ENCODE data around the gene ANKRD6. TPM values are rescaled to one million over a fixed set of nuclear protein-coding genes. Genes with fewer than 3 reads are reported as not detected.

Gene ANKRD6
- total RNA-seq, 1 experiment from 2014 or later = 13.9 TPM

DNA sequence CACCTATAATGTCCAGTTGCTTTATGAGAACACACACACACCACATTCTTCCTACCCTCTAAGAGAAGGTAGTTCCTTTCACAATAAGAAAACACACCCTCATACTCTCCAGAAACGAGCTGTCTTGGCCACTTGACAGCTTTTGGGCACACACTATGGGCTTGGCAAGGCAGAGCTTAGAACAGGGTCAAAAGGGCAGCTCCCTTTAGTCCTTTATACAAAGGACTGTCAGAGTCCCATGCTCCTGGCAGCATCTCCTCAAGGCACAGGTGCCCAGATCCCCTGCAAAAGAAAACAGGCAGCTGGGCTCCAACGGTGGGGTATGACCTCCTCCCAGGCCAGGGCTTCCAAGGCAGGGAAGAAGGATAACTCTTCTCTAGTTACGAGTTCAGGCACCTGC is 210.5 kb downstream of the ANKRD6 start:
- ATAC-seq = no peak
- H3K36me3 Mint-ChIP-seq = peaks cover 67% of the 10 kb centered on the region
- TF ChIP-seq MXD4 (CRISPR knock-in tag; IDR thresholded peaks at IDR 0.05; ENCODE audit: borderline replicate concordance) (no peak), ATF1 (CRISPR knock-in tag; IDR thresholded peaks at IDR 0.05) (no peak), TEAD4 (CRISPR knock-in tag; IDR thresholded peaks at IDR 0.05) (no peak), ZNF232 (CRISPR knock-in tag; IDR thresholded peaks at IDR 0.05) (no peak), KAT7 (CRISPR knock-in tag; IDR thresholded peaks at IDR 0.05; ENCODE audit: borderline replicate concordance) (no peak), ZNF416 (CRISPR knock-in tag; IDR thresholded peaks at IDR 0.05) (no peak), ZNF396 (CRISPR knock-in tag; IDR thresholded peaks at IDR 0.05; ENCODE audit: borderline replicate concordance) (no peak), ZBTB21 (CRISPR knock-in tag; IDR thresholded peaks at IDR 0.05; ENCODE audit: borderline replicate concordance) (no peak), ESRRA (CRISPR knock-in tag; IDR thresholded peaks at IDR 0.05; ENCODE audit: borderline replicate concordance) (no peak), OVOL2 (CRISPR knock-in tag; IDR thresholded peaks at IDR 0.05; ENCODE audit: borderline replicate concordance) (no peak), ZNF138 (CRISPR knock-in tag; conservative IDR thresholded peaks at IDR 0.05) (no peak)
- TF ChIP-seq, protein P1, sequence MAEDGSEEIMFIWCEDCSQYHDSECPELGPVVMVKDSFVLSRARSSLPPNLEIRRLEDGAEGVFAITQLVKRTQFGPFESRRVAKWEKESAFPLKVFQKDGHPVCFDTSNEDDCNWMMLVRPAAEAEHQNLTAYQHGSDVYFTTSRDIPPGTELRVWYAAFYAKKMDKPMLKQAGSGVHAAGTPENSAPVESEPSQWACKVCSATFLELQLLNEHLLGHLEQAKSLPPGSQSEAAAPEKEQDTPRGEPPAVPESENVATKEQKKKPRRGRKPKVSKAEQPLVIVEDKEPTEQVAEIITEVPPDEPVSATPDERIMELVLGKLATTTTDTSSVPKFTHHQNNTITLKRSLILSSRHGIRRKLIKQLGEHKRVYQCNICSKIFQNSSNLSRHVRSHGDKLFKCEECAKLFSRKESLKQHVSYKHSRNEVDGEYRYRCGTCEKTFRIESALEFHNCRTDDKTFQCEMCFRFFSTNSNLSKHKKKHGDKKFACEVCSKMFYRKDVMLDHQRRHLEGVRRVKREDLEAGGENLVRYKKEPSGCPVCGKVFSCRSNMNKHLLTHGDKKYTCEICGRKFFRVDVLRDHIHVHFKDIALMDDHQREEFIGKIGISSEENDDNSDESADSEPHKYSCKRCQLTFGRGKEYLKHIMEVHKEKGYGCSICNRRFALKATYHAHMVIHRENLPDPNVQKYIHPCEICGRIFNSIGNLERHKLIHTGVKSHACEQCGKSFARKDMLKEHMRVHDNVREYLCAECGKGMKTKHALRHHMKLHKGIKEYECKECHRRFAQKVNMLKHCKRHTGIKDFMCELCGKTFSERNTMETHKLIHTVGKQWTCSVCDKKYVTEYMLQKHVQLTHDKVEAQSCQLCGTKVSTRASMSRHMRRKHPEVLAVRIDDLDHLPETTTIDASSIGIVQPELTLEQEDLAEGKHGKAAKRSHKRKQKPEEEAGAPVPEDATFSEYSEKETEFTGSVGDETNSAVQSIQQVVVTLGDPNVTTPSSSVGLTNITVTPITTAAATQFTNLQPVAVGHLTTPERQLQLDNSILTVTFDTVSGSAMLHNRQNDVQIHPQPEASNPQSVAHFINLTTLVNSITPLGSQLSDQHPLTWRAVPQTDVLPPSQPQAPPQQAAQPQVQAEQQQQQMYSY (CRISPR knock-in tag; IDR thresholded peaks at IDR 0.05) = no peak
- TF ChIP-seq, protein P2, sequence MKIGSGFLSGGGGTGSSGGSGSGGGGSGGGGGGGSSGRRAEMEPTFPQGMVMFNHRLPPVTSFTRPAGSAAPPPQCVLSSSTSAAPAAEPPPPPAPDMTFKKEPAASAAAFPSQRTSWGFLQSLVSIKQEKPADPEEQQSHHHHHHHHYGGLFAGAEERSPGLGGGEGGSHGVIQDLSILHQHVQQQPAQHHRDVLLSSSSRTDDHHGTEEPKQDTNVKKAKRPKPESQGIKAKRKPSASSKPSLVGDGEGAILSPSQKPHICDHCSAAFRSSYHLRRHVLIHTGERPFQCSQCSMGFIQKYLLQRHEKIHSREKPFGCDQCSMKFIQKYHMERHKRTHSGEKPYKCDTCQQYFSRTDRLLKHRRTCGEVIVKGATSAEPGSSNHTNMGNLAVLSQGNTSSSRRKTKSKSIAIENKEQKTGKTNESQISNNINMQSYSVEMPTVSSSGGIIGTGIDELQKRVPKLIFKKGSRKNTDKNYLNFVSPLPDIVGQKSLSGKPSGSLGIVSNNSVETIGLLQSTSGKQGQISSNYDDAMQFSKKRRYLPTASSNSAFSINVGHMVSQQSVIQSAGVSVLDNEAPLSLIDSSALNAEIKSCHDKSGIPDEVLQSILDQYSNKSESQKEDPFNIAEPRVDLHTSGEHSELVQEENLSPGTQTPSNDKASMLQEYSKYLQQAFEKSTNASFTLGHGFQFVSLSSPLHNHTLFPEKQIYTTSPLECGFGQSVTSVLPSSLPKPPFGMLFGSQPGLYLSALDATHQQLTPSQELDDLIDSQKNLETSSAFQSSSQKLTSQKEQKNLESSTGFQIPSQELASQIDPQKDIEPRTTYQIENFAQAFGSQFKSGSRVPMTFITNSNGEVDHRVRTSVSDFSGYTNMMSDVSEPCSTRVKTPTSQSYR (CRISPR knock-in tag; IDR thresholded peaks at IDR 0.05) = no peak
- TF ChIP-seq, protein P3, sequence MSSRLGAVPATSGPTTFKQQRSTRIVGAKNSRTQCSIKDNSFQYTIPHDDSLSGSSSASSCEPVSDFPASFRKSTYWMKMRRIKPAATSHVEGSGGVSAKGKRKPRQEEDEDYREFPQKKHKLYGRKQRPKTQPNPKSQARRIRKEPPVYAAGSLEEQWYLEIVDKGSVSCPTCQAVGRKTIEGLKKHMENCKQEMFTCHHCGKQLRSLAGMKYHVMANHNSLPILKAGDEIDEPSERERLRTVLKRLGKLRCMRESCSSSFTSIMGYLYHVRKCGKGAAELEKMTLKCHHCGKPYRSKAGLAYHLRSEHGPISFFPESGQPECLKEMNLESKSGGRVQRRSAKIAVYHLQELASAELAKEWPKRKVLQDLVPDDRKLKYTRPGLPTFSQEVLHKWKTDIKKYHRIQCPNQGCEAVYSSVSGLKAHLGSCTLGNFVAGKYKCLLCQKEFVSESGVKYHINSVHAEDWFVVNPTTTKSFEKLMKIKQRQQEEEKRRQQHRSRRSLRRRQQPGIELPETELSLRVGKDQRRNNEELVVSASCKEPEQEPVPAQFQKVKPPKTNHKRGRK (CRISPR knock-in tag; IDR thresholded peaks at IDR 0.05; ENCODE audit: borderline replicate concordance) = no peak
- no peaks in the 10 kb centered on the region for H3K9me3 Mint-ChIP-seq
- peaks cover 7% of the 10 kb centered on the region for H3K4me1 Mint-ChIP-seq
- DNase-seq (ENCODE audit: low spot score) = no peak
- no peaks in the 10 kb centered on the region for H3K27me3 Mint-ChIP-seq (ENCODE audit: low read depth)
- H3K4me3 Mint-ChIP-seq = no peak overlapping the region
- no peak overlapping the region for H3K27ac Mint-ChIP-seq
- ChIA-PET CTCF (no interaction called here), POLR2A (no interaction called here)

GRCh38 chr6:89644864-89645263 is 211.9 kb downstream of the ANKRD6 start:
- DNase-seq (ENCODE audit: low spot score) = no peak
- H3K36me3 Mint-ChIP-seq = peaks cover 80% of the 10 kb centered on the region
- no peaks in the 10 kb centered on the region for H3K27me3 Mint-ChIP-seq (ENCODE audit: low read depth)
- no peaks in the 10 kb centered on the region for H3K9me3 Mint-ChIP-seq
- no peak overlapping the region for H3K27ac Mint-ChIP-seq
- ChIA-PET POLR2A (no interaction called here), CTCF (no interaction called here)
- no peak overlapping the region for H3K4me3 Mint-ChIP-seq
- ATAC-seq = no peak
- H3K4me1 Mint-ChIP-seq = no peaks in the 10 kb centered on the region
- TF ChIP-seq PREB (CRISPR knock-in tag; IDR thresholded peaks at IDR 0.05; ENCODE audit: borderline replicate concordance) (no peak), PRRX2 (CRISPR knock-in tag; IDR thresholded peaks at IDR 0.05) (no peak), E2F4 (CRISPR knock-in tag; IDR thresholded peaks at IDR 0.05; ENCODE audit: borderline replicate concordance, low read depth) (no peak), GRHL2 (CRISPR knock-in tag; IDR thresholded peaks at IDR 0.05; ENCODE audit: insufficient replicate concordance, severe bottlenecking) (no peak), ETV6 (CRISPR knock-in tag; IDR thresholded peaks at IDR 0.05) (no peak), HMGA2 (CRISPR knock-in tag; IDR thresholded peaks at IDR 0.05) (no peak), USF1 (CRISPR knock-in tag; IDR thresholded peaks at IDR 0.05) (no peak)
- TF ChIP-seq, protein P4, sequence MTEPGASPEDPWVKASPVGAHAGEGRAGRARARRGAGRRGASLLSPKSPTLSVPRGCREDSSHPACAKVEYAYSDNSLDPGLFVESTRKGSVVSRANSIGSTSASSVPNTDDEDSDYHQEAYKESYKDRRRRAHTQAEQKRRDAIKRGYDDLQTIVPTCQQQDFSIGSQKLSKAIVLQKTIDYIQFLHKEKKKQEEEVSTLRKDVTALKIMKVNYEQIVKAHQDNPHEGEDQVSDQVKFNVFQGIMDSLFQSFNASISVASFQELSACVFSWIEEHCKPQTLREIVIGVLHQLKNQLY (CRISPR knock-in tag; IDR thresholded peaks at IDR 0.05) = no peak
- TF ChIP-seq, protein P5, sequence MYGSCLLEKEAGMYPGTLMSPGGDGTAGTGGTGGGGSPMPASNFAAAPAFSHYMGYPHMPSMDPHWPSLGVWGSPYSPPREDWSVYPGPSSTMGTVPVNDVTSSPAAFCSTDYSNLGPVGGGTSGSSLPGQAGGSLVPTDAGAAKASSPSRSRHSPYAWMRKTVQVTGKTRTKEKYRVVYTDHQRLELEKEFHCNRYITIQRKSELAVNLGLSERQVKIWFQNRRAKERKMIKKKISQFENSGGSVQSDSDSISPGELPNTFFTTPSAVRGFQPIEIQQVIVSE (CRISPR knock-in tag; IDR thresholded peaks at IDR 0.05; ENCODE audit: borderline replicate concordance) = no peak
